Thyroid gland (tissue), 4 donors: Measurements from ENCODE around the gene CHAC1.

Experiments used
- CTCF ChIP-seq, 6 experiments: fragments of 200-600 bp in 3 of 6; fragments of 450-650 bp in 3 of 6; sonication (generic) in 3 of 6; IDR thresholded peaks; one replicate each; pipeline ENCODE4 v1.5.1; 2016 to 2019; ENCODE audit warnings: antibody characterized with exemption in 6 of 6, mild to moderate bottlenecking in 2 of 6, inconsistent platforms in 1 of 6, moderate library complexity in 1 of 6
- POLR2A ChIP-seq, 2 donors: fragments of 450-650 bp; IDR thresholded peaks; one replicate each; pipeline ENCODE4 v1.6.1; 2017; ENCODE audit warnings: antibody characterized with exemption in 2 of 2, mild to moderate bottlenecking in 2 of 2, moderate library complexity in 1 of 2

DNA sequence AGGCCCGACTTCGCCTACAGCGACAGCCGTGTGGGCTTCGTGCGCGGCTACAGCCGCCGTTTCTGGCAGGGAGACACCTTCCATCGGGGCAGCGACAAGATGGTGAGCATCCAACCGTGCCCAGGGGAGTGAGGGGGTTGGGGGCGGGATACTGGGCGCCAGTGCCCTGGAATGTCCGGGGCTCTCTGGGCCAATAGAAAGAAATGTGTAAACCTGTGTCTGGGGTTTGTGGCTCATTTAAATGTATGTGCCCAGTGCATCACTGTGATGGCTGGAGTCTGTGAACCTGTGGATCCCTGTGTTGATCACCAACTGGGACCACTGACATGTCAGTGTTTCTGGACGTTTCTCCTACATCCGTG lies 423 bp downstream of the CHAC1 start:
- TF ChIP-seq POLR2A (IDR thresholded peaks at IDR 0.05) (no peak), CTCF (IDR thresholded peaks at IDR 0.05) (no peak)
